ENCODE results near the gene CYP19A1. TPM values are rescaled to one million over a fixed set of nuclear protein-coding genes. Genes with fewer than 3 reads are reported as not detected.

Gene CYP19A1
- total RNA-seq, 1 donor from 2014 or later, result not detected

DNA sequence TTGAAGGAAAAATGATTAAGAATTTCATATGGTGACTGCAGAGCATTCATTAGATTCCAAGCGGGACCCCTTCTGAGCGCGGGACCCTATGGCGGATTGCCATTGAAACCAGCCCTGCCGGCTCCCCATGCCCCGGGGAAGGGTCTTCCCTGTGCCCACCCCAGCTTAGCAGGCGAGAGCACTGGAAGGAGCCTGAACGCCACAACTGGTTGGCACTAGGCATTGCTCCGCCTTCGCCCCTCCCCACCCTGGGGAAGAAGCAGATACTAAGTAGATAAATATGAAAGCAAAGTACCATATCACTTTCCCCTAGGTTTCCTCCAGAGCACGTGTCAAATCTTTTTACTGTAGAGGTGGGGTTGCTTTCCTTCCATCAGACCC, 70.7 kb downstream of the CYP19A1 start:
- peaks cover 8% of the 10 kb centered on the region for H3K27me3 Mint-ChIP-seq (ENCODE audit: unreplicated experiment)
- H3K4me3 Mint-ChIP-seq (ENCODE audit: unreplicated experiment), result peak overlapping the region; percentile 16
- peak; percentile 18 for DNase-seq (ENCODE audit: low spot score)
- peaks cover 7% of the 10 kb centered on the region for H3K4me1 Mint-ChIP-seq (ENCODE audit: unreplicated experiment)
- no peaks in the 10 kb centered on the region for H3K9me3 Mint-ChIP-seq (ENCODE audit: unreplicated experiment)
- no peak overlapping the region for H3K27ac Mint-ChIP-seq (ENCODE audit: unreplicated experiment)
- H3K36me3 Mint-ChIP-seq (ENCODE audit: low read depth, unreplicated experiment), result no peaks in the 10 kb centered on the region
- no peak for TF ChIP-seq CTCF (IDR thresholded peaks at IDR 0.05; ENCODE audit: unreplicated experiment)

- Mint-ChIP-seq H3K4me3 (ENCODE audit: unreplicated experiment) (peak overlapping the region; percentile 90), H3K27ac (ENCODE audit: unreplicated experiment) (peak overlapping the region; percentile 32), H3K9me3 (ENCODE audit: unreplicated experiment) (no peaks in the 10 kb centered on the region), H3K27me3 (ENCODE audit: unreplicated experiment) (peaks cover 8% of the 10 kb centered on the region), H3K4me1 (ENCODE audit: unreplicated experiment) (peaks cover 7% of the 10 kb centered on the region), H3K36me3 (ENCODE audit: low read depth, unreplicated experiment) (no peaks in the 10 kb centered on the region)
- no peak for TF ChIP-seq CTCF (IDR thresholded peaks at IDR 0.05; ENCODE audit: unreplicated experiment)
- DNase-seq (ENCODE audit: low spot score), result peak; percentile 26
These were observed 71.2 kb downstream of the CYP19A1 start for GRCh38 chr15:51267051-51267702.

- peaks cover 8% of the 10 kb centered on the region for H3K27me3 Mint-ChIP-seq (ENCODE audit: unreplicated experiment)
- peak overlapping the region; percentile 90 for H3K4me3 Mint-ChIP-seq (ENCODE audit: unreplicated experiment)
- peak; percentile 4 for DNase-seq (ENCODE audit: low spot score)
- TF ChIP-seq CTCF (IDR thresholded peaks at IDR 0.05; ENCODE audit: unreplicated experiment), result no peak
- no peaks in the 10 kb centered on the region for H3K36me3 Mint-ChIP-seq (ENCODE audit: low read depth, unreplicated experiment)
- peaks cover 7% of the 10 kb centered on the region for H3K4me1 Mint-ChIP-seq (ENCODE audit: unreplicated experiment)
- peak overlapping the region; percentile 32 for H3K27ac Mint-ChIP-seq (ENCODE audit: unreplicated experiment)
- no peaks in the 10 kb centered on the region for H3K9me3 Mint-ChIP-seq (ENCODE audit: unreplicated experiment)
These were observed 71.7 kb downstream of the CYP19A1 start for GRCh38 chr15:51266656-51267050.

- H3K4me3 Mint-ChIP-seq (ENCODE audit: unreplicated experiment), result no peak overlapping the region
- H3K9me3 Mint-ChIP-seq (ENCODE audit: unreplicated experiment), result no peaks in the 10 kb centered on the region
- H3K4me1 Mint-ChIP-seq (ENCODE audit: unreplicated experiment), result peaks cover 7% of the 10 kb centered on the region
- no peak overlapping the region for H3K27ac Mint-ChIP-seq (ENCODE audit: unreplicated experiment)
- no peaks in the 10 kb centered on the region for H3K36me3 Mint-ChIP-seq (ENCODE audit: low read depth, unreplicated experiment)
- no peak for TF ChIP-seq CTCF (IDR thresholded peaks at IDR 0.05; ENCODE audit: unreplicated experiment)
- H3K27me3 Mint-ChIP-seq (ENCODE audit: unreplicated experiment), result peaks cover 8% of the 10 kb centered on the region
- DNase-seq (ENCODE audit: low spot score), result no peak
These were observed 73.3 kb downstream of the CYP19A1 start for GRCh38 chr15:51265037-51265555.

GRCh38 chr15:51263726-51264125, 74.7 kb downstream of the CYP19A1 start:
- TF ChIP-seq CTCF (IDR thresholded peaks at IDR 0.05; ENCODE audit: unreplicated experiment), result no peak
- Mint-ChIP-seq H3K27me3 (ENCODE audit: unreplicated experiment) (peaks cover 8% of the 10 kb centered on the region), H3K9me3 (ENCODE audit: unreplicated experiment) (no peaks in the 10 kb centered on the region), H3K4me3 (ENCODE audit: unreplicated experiment) (no peak overlapping the region), H3K36me3 (ENCODE audit: low read depth, unreplicated experiment) (no peaks in the 10 kb centered on the region), H3K4me1 (ENCODE audit: unreplicated experiment) (peaks cover 7% of the 10 kb centered on the region), H3K27ac (ENCODE audit: unreplicated experiment) (no peak overlapping the region)
- DNase-seq (ENCODE audit: low spot score), result no peak
